Stimulated activated CD8-positive, alpha-beta memory T cell treated with anti-CD3 and anti-CD28 coated beads, Interleukin-7, amount 100 ng/mL, for 1 hour (primary cell): ENCODE data around the gene ZSWIM9.
"Not testable (repeated sequence)": the region's sequence is repeated elsewhere in the genome, so short reads cannot be mapped to it uniquely, and the experiment has no call there.

Experiments used
- DNase-seq, 2 donors: peaks; one replicate each; pipeline ENCODE4 v3.0.0-alpha.2; 2020; ENCODE audit warnings: low read depth in 2 of 2

ZSWIM9 gene

DNA sequence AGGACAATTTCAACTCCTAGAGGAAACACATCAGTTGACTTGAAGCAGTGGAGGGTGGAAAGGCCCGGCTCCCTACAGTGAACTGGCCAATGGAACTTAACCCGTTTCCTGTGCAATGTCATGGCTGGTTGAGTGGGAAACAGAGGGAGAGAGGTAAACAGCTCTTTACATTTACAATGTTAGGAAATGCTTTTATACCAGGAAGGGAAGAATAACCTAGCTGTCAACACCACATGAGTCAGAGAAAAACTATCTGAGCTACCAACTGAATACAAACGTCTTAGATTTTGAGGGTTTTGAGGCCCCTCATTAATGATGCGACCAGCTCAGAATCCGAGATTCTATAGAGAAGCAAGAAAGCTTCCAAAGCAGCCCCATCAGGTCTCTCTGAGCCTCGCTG lies 48.5 kb downstream of the ZSWIM9 start:
- DNase-seq: no peak

DNA sequence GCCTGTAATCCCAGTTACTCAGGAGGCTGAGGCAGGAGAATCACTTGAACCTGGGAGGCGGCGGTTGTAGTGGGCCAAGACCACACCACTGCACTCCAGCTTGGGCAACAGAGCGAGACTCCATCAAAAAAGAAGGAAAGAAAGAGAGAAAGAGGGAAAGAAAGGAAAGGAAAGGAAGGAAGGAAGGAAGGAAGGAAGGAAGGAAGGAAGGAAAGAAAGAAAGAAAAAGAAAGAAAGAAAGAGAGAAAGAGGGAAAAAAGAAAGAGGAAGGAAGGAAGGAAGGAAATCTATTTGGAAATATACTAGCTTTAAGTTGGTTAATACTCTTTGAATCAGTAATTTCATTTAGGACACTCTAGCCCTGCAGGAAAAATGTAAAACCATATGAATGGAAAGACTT lies 50.3 kb downstream of the ZSWIM9 start:
- not testable (repeated sequence) for DNase-seq

DNA sequence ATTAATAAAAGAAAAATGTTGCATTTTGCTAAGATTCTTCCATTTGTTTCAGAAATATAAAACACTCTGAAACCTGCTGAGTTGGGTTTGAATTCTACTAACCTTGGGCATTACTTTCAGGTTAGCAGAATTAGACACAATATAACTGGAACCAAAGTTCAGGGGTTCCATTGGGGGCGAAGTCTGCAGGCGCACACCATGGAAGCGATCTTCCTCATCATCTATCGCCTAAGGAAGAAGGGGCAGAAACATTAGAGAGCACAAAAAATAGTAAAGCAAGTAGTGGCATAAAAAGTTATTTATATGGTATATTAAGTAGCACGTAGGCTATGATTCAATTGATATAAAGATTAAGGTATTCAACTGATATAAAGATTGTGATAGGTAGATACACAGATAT lies 51.1 kb downstream of the ZSWIM9 start:
- DNase-seq: no peak

DNA sequence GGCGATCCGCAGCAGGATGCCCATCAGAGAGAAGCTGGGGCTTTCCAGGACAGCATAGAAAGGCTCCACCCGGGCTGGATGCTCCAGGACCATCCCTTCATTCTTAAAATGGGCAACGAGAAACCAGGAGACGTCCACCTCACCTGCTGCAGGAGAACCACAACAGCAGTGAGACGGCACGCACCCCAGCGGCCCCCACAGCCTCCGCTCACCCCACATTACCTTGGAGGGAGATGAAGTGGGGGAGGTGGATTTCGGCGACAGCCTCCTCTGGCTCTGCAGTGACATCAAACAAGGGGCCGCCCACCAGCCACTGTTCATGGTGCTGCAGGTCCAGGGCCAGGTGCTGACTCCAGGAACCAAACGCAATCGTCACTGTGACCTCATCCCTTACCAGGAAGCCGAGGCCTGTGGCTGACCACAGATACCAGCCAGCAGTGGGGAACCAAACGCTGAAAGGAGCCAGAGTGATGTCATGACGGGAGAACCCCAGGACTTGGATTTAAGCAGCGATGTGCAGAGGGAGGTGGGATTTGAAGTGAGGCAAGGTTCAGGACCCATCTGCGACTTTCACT lies 60.2 kb downstream of the ZSWIM9 start:
- DNase-seq: no peak

DNA sequence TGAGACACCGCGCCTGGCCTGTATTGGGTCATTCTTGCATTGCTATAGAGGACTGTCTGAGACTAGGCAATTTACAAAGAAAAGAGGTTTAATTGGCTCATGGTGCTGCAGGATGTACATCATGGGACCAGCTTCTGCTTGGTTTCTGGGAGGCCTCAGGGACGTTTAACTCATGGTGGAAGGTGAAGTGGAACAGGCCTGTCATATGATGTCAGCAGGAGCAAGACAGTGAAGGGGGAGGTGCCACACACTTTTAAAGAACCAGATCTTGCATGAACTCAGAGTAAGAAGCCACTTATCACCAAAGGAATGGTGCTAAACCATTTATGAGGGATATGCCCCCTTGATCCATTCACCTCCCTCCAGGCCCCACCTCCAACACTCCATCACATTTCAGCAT lies 66.6 kb downstream of the ZSWIM9 start:
- no peak for DNase-seq

DNA sequence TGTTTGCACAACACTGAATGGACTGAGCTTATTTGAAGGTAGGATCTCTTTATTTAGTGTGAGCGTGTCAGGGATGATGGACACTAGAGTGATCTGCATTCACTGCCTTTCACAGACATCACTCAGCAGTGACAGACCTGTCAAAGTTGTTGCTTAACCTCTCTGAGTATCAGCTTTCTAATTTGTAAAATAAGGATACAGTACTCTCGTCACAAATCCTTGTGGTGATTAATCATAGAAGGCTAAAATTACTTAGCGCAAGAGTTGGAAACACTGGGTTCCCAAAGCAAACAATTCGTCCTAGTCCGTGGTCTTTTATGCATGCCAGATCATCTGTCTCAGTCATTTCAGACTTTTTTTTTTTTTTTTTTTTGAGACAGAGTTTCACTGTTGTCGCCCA lies 68.6 kb downstream of the ZSWIM9 start:
- DNase-seq: no peak

DNA sequence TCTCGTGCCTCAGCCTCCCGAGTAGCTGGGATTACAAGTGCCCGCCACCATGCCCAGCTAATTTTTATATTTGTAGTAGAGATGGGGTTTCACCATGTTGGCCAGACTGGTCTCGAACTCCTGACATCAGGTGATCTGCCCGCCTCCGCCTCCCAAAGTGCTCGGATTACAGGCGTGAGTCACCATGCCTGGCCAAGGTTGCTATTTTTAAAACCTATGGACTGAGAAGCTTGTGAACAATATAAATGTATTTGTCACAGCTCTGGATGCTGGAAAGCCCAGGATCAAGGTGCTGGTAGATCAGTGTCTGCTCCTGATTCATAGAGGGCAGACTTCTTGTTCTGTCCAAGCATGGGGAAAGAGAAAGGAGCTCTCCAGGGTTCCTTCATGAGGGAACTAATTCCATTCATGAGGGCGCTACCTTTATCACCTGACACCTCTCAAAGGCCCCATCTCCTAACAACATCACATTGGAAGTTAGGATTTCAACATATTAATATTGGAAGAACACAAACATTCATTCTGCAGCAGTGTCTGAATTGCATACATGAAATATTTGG lies 69.2 kb downstream of the ZSWIM9 start:
- DNase-seq: no peak

DNA sequence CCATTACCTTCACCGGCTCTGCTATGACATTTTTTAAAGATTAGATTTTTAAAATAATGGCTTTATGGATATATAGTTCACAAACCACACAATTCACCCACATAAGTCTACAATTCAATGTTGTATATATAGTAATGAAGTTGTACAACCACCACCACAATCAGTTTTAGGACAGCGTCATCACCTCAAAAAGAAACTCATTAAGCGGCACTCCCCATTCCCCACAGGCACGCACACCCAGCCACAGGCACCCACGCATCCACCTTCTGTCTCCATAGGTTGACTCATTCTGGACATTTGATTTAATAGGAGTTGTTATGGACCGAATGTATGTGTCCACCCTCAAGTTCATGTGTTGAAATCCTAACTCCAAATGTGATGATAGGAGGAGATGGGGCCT lies 71.3 kb downstream of the ZSWIM9 start:
- DNase-seq: not testable (repeated sequence)

DNA sequence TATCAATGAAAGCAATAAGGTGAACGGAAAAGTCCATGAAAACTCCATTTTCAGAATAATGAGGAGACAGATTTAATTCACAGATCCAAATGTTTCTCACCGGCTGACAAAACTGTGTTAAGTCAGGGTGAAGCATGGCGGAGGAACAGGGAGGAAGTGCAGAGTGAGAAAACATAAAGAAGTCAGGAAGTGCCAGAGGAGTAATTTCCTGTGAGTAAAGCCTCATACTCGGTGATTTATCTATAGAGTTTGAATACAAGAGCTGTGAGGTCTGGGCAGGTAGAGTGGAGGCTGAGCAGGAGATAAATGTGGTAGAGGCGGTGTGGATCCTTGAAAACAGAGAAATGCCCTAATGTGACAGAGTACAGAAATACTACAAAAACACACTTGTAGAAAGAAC lies 73.8 kb downstream of the ZSWIM9 start:
- no peak for DNase-seq

DNA sequence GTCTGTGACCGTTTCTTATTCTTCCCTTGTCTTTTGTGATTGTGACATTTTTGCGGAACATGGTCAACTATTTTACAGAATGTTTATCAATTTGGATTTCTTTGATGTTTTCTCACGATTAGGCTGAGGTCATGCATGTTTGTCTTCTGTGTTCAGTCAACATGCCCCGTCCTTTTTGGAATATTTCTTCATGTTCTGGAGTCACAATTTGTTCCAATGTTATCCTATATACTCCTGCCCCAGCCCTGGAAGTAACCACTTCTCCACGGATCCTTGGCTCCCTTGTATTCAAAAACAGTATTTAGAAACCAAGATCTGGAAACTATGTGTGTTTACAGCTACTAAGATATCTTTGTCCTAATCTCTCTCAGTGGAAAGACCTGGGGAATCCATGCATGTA lies 75.6 kb downstream of the ZSWIM9 start:
- DNase-seq: no peak

DNA sequence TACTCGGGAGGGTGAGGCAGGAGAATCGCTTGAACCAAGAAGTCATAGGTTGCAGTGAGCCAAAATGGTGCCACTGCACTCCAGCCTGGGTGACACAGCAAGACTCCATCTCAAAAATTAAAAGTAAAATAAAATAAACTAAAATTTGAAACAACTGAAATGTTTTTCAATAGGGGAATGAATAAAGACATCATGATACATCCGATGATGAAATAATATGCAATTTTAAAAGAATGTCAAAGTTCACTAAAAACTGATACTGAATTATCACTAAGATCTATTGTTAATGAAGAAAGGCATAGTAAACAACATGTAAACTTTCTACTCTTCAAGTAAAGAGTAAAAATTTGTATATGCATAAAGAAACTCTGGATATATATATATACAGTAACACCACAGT lies 76.7 kb downstream of the ZSWIM9 start:
- no peak for DNase-seq
